Measurements from ENCODE around the gene NECAB3. TPM values are rescaled to one million over a fixed set of nuclear protein-coding genes. Genes with fewer than 3 reads are reported as not detected.

The NECAB3 gene
- total RNA-seq, 4 donors from 2014 or later: 34.1 to 43.4 (median 39.9) TPM

GRCh38 chr20:33646191-33646590 is 28.0 kb downstream of the NECAB3 start:
- intact Hi-C loops (cut with DNase I): no loop called here

DNA sequence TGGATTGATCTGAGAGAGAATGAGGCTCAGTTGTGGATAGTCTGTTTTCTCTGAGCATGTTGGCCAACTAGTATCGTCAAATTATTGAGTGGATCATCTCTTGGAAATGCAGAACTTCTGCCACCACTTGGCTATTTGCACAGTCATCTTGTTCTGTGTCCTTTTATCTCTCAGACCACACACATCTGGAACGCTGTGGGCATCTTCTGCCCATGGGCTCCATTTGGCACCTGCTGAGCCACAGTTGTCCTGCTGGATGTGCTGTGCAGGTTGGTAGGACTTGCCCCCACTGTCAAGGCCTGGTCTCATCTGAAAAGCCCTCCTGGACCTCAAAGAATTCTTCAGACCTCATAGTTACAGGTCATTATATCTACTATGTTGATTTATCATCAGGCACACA is 28.8 kb downstream of the NECAB3 start:
- peaks cover 13 to 28% (median 25%) of the 10 kb centered on the region in 4 donors for H3K4me1 ChIP-seq
- no peak overlapping the region for H3K4me3 ChIP-seq
- no peak overlapping the region for H3K27ac ChIP-seq (replicated peaks in 1 of 4)
- H3K36me3 ChIP-seq: peaks cover 30 to 59% (median 40%) of the 10 kb centered on the region in 4 donors
- H3K9me3 ChIP-seq: no peaks in the 10 kb centered on the region
- WGBS: 88% methylated on average over 2 of the region's 2 CpGs
- no peaks in the 10 kb centered on the region for H3K27me3 ChIP-seq
- intact Hi-C loops (cut with DNase I): no loop called here
- TF ChIP-seq EP300 (IDR thresholded peaks at IDR 0.05) (no peak), POLR2AphosphoS5 (IDR thresholded peaks at IDR 0.05) (no peak), POLR2A (IDR thresholded peaks at IDR 0.05; ENCODE audit: low read depth) (no peak)
- DNase-seq (ENCODE audit: extremely low spot score): no peak

More at GRCh38 chr20:33646191-33646590, 28.0 kb downstream of the NECAB3 start:
- H3K4me1 ChIP-seq: peaks cover 13 to 28% (median 25%) of the 10 kb centered on the region in 4 donors
- no peak for DNase-seq (ENCODE audit: extremely low spot score)
- WGBS: 96% methylated on average over 5 of the region's 5 CpGs
- H3K9me3 ChIP-seq: no peaks in the 10 kb centered on the region
- no peaks in the 10 kb centered on the region for H3K27me3 ChIP-seq
- no peak overlapping the region for H3K4me3 ChIP-seq
- TF ChIP-seq POLR2AphosphoS5 (IDR thresholded peaks at IDR 0.05) (no peak), POLR2A (IDR thresholded peaks at IDR 0.05; ENCODE audit: low read depth) (no peak), EP300 (IDR thresholded peaks at IDR 0.05) (no peak), CTCF (IDR thresholded peaks at IDR 0.05) (no peak)
- H3K27ac ChIP-seq (replicated peaks in 1 of 4): no peak overlapping the region
- H3K36me3 ChIP-seq: peaks cover 22 to 51% (median 32%) of the 10 kb centered on the region in 4 donors

GRCh38 chr20:33645072-33645358 is 29.2 kb downstream of the NECAB3 start:
- intact Hi-C loops (cut with DNase I): no loop called here
- Histone ChIP-seq H3K27ac (replicated peaks in 1 of 4) (no peak overlapping the region), H3K4me3 (no peak overlapping the region), H3K27me3 (no peaks in the 10 kb centered on the region), H3K4me1 (peaks cover 13 to 28% (median 25%) of the 10 kb centered on the region in 4 donors), H3K36me3 (peaks cover 33 to 63% (median 43%) of the 10 kb centered on the region in 4 donors), H3K9me3 (no peaks in the 10 kb centered on the region)
- no peak for DNase-seq (ENCODE audit: extremely low spot score)
- TF ChIP-seq CTCF (IDR thresholded peaks at IDR 0.05) (no peak), POLR2A (IDR thresholded peaks at IDR 0.05; ENCODE audit: low read depth) (no peak), EP300 (IDR thresholded peaks at IDR 0.05) (no peak), POLR2AphosphoS5 (IDR thresholded peaks at IDR 0.05) (no peak)
- WGBS: 67% methylated on average over 4 of the region's 4 CpGs

- Histone ChIP-seq H3K27me3 (no peaks in the 10 kb centered on the region), H3K4me3 (no peak overlapping the region), H3K4me1 (peaks cover 12 to 26% (median 24%) of the 10 kb centered on the region in 4 donors), H3K27ac (replicated peaks in 1 of 4) (no peak overlapping the region), H3K36me3 (peaks cover 33 to 68% (median 49%) of the 10 kb centered on the region in 4 donors), H3K9me3 (no peaks in the 10 kb centered on the region)
- no peak for DNase-seq (ENCODE audit: extremely low spot score)
- intact Hi-C loops (cut with DNase I): no loop called here
- 91% methylated on average over 28 of the region's 28 CpGs for WGBS
- TF ChIP-seq POLR2AphosphoS5 (IDR thresholded peaks at IDR 0.05) (no peak), EP300 (IDR thresholded peaks at IDR 0.05) (no peak), POLR2A (IDR thresholded peaks at IDR 0.05; ENCODE audit: low read depth) (no peak), CTCF (IDR thresholded peaks at IDR 0.05) (no peak)
Observed at GRCh38 chr20:33644313-33645071, 29.7 kb downstream of the NECAB3 start.

GRCh38 chr20:33640287-33640686 is 33.9 kb downstream of the NECAB3 start:
- 83% methylated on average over 13 of the region's 13 CpGs for WGBS
- intact Hi-C loops (cut with DNase I): no loop called here
- no peaks in the 10 kb centered on the region for H3K9me3 ChIP-seq
- H3K36me3 ChIP-seq: peaks cover 32 to 100% (median 76%) of the 10 kb centered on the region in 4 donors
- no peak overlapping the region for H3K27ac ChIP-seq (replicated peaks in 1 of 4)
- no peak for DNase-seq (ENCODE audit: extremely low spot score)
- no peak for TF ChIP-seq POLR2A (IDR thresholded peaks at IDR 0.05; ENCODE audit: low read depth)
- no peak for TF ChIP-seq EP300 (IDR thresholded peaks at IDR 0.05)
- no peak for TF ChIP-seq POLR2AphosphoS5 (IDR thresholded peaks at IDR 0.05)
- no peak for TF ChIP-seq CTCF (IDR thresholded peaks at IDR 0.05)
- no peaks in the 10 kb centered on the region for H3K4me1 ChIP-seq
- H3K27me3 ChIP-seq: no peaks in the 10 kb centered on the region
- H3K4me3 ChIP-seq: no peak overlapping the region
